ENCODE results near the gene PLXNB3.

- TF ChIP-seq CTCF (IDR thresholded peaks at IDR 0.05; ENCODE audit: poor library complexity, severe bottlenecking) (no peak), REST (IDR thresholded peaks at IDR 0.05; ENCODE audit: borderline replicate concordance) (no peak), POLR2AphosphoS5 (IDR thresholded peaks at IDR 0.05) (no peak), EP300 (conservative IDR thresholded peaks at IDR 0.05; ENCODE audit: poor library complexity, severe bottlenecking) (no peak), SMC3 (conservative IDR thresholded peaks at IDR 0.05; ENCODE audit: poor library complexity) (no peak), EZH2 (IDR thresholded peaks at IDR 0.05; ENCODE audit: borderline replicate concordance, insufficient read depth, low read length, poor library complexity, severe bottlenecking) (no peak)
Observed at GRCh38 chrX:153762626-153763173, 1.3 kb upstream of the PLXNB3 start.

Measured in neural cell (in vitro differentiated cells).